GM12878 (cell line): ENCODE results near the gene HOOK2. TPM values are rescaled to one million over a fixed set of nuclear protein-coding genes. Genes with fewer than 3 reads are reported as not detected.

Source experiments
- ATAC-seq: fragments of 200-7000 bp; cut with Tn5 transposase; 3 replicates; pipeline ENCODE4 v1.9.1; 2020; ENCODE audit warnings: mild to moderate bottlenecking, moderate library complexity
- BruUV-seq: library from RNA; stranded (reverse); fragments of 400-500 nt; replicated peaks from 2 replicates; lab custom pipeline; 2021; lab: Mats Ljungman, UMichigan
- CTCF ChIA-PET: fragments of 300-600 bp; sonication (Branson Sonifier 250); formaldehyde crosslinking; extraction: SDS; loops from one replicate; lab custom pipeline; 2021; ENCODE audit warnings: inconsistent platforms; lab: Yijun Ruan, JAX
- POLR2A ChIA-PET: fragments of 350-600 bp; formaldehyde crosslinking; extraction: SDS; loops from one replicate; lab custom pipeline; 2021; ENCODE audit warnings: inconsistent platforms; lab: Charles Lee
- RAD21 ChIA-PET: fragments of 300-600 bp; sonication (Branson Sonifier 250); formaldehyde crosslinking; loops from one replicate; lab custom pipeline; 2023; ENCODE audit warnings: antibody characterized with exemption; ENCODE audit not compliant: unreplicated experiment; lab: Charles Lee
- SMC1A ChIA-PET: fragments of 300-600 bp; sonication (Branson Sonifier 250); formaldehyde crosslinking; loops from one replicate; lab custom pipeline; 2023; ENCODE audit not compliant: unreplicated experiment, uncharacterized antibody; lab: Charles Lee
- DNase-seq: peaks from one replicate; pipeline ENCODE4 v3.0.0-alpha.2; 2011; ENCODE audit warnings: low read depth, low spot score
- FAIRE-seq: peaks from 3 replicates; lab custom pipeline; 2011; peaks lifted over from hg19 to GRCh38; lab: Jason Lieb, UNC
- H2AFZ ChIP-seq: 2 replicates; pipeline ENCODE4 v1.6.0; 2011; ENCODE audit warnings: low read depth, low read length, control low read depth; ENCODE audit not compliant: control insufficient read depth
- H3K27ac ChIP-seq: 2 replicates; pipeline ENCODE4 v1.5.1; 2011; ENCODE audit warnings: control low read depth; ENCODE audit not compliant: control insufficient read depth, insufficient read depth
- H3K27me3 ChIP-seq, 2 experiments: replicated peaks in 1 of 2; 2 replicates each; pipeline versions ENCODE4 v1.6.0 to v1.6.1; 2011; ENCODE audit warnings: low read length in 1 of 2; ENCODE audit not compliant: control insufficient read depth in 2 of 2, insufficient read depth in 2 of 2
- H3K36me3 ChIP-seq, 2 experiments: 2 replicates each; pipeline ENCODE4 v1.5.1; 2011; ENCODE audit warnings: low read length in 1 of 2; ENCODE audit not compliant: control insufficient read depth in 2 of 2, insufficient read depth in 2 of 2
- H3K4me1 ChIP-seq: 2 replicates; pipeline ENCODE4 v1.6.1; 2011; ENCODE audit warnings: mild to moderate bottlenecking, low read length, moderate library complexity, mixed read lengths; ENCODE audit not compliant: control insufficient read depth, insufficient read depth
- H3K4me2 ChIP-seq: 2 replicates; pipeline ENCODE4 v1.6.0; 2011; ENCODE audit warnings: control low read depth; ENCODE audit not compliant: control insufficient read depth, insufficient read depth
- H3K4me3 ChIP-seq: fragments of 200-600 bp; sonication (generic); 2 replicates; pipeline ENCODE4 v1.5.1; 2016
- H3K79me2 ChIP-seq: 2 replicates; pipeline ENCODE4 v1.6.0; 2011; ENCODE audit warnings: low read length; ENCODE audit not compliant: control insufficient read depth, insufficient read depth
- H3K9ac ChIP-seq: 2 replicates; pipeline ENCODE4 v1.8.0; 2011; ENCODE audit warnings: low read length, control low read depth, mixed read lengths; ENCODE audit not compliant: control insufficient read depth, insufficient read depth
- H3K9me3 ChIP-seq: replicated peaks from 3 replicates; pipeline ENCODE4 v1.5.1; 2011; ENCODE audit warnings: mild to moderate bottlenecking, low read length; ENCODE audit not compliant: control insufficient read depth, insufficient read depth
- H4K20me1 ChIP-seq: 2 replicates; pipeline ENCODE4 v1.6.0; 2011; ENCODE audit not compliant: control insufficient read depth, insufficient read depth
- BRCA1 ChIP-seq: IDR thresholded peaks from 2 replicates; pipeline ENCODE4 v1.6.1; 2011; ENCODE audit warnings: low read depth, low read length, improper control_type of control experiment
- CEBPB ChIP-seq, 2 experiments: fragments of 150-350 bp in 1 of 2; IDR thresholded peaks; 2 replicates each; pipeline ENCODE4 v1.6.1; 2012 to 2014; ENCODE audit warnings: low read depth in 2 of 2, low read length in 2 of 2, borderline replicate concordance in 1 of 2, inconsistent platforms in 1 of 2
- CHD4 ChIP-seq: fragments of 200-600 bp; sonication (generic); IDR thresholded peaks from 2 replicates; pipeline ENCODE4 v1.6.1; 2016; ENCODE audit warnings: mild to moderate bottlenecking
- EED ChIP-seq: sonication (generic); IDR thresholded peaks from 2 replicates; pipeline ENCODE4 v1.6.1; 2016; ENCODE audit warnings: antibody characterized with exemption, low read depth
- IKZF2 ChIP-seq, 2 experiments: fragments of 450-650 bp; IDR thresholded peaks; 2 replicates each; pipeline ENCODE4 v1.6.1; 2017; ENCODE audit warnings: mild to moderate bottlenecking in 2 of 2, moderate library complexity in 2 of 2
- KLF5 ChIP-seq: fragments of 450-650 bp; IDR thresholded peaks from 2 replicates; pipeline ENCODE4 v1.6.1; 2014; ENCODE audit warnings: mild to moderate bottlenecking; ENCODE audit not compliant: partially characterized antibody
- NR2F1 ChIP-seq: fragments of 450-650 bp; conservative IDR thresholded peaks from 2 replicates; pipeline ENCODE4 v1.6.1; 2017; ENCODE audit warnings: mild to moderate bottlenecking
- PAX5 ChIP-seq: IDR thresholded peaks from 2 replicates; pipeline ENCODE4 v1.6.1; 2011; ENCODE audit warnings: low read depth, low read length, borderline replicate concordance
- POLR2A ChIP-seq: IDR thresholded peaks from 2 replicates; pipeline ENCODE4 v1.6.1; 2011; ENCODE audit warnings: low read depth, mild to moderate bottlenecking, low read length
- SPI1 ChIP-seq: IDR thresholded peaks from 2 replicates; pipeline ENCODE4 v1.6.1; 2011; ENCODE audit warnings: low read depth, mild to moderate bottlenecking, low read length, moderate library complexity, borderline replicate concordance; ENCODE audit not compliant: insufficient read depth
- WGBS: methylation state at CpG from one replicate; pipeline ENCODE4 v1.1.6; 2016; ENCODE audit warnings: low lambda C conversion rate; ENCODE audit not compliant: insufficient replicate concordance, insufficient coverage; ENCODE audit errors: missing lambda C conversion rate; 5-methylcytosine and 5-hydroxymethylcytosine counted together
- in situ Hi-C: fragments of 300-500 bp; cut with MboI; formaldehyde crosslinking; loops from 9 replicates; pipeline ENCODE4 v1.14.3; 2018; ENCODE audit warnings: mixed read lengths
- intact Hi-C: fragments of 100-400 bp; cut with micrococcal nuclease; formaldehyde crosslinking; loops from one replicate; pipeline ENCODE4 v1.14.2; 2022; ENCODE audit not compliant: unreplicated experiment
- polyA plus RNA-seq, 11 experiments: library from polyadenylated mRNA; depleted of rRNA in 4 of 11; unstranded in 6 of 11; stranded (reverse) in 5 of 11; fragments of >200 nt; fragmentation: Nextera tagmentation in 4 of 11; fragmentation: Illumina TruSeq in 1 of 11; extraction: Ambion mirVana in 4 of 11; extraction: Trizol in 1 of 11; gene quantifications; 1 replicate in 1 of 11; 2 replicates in 10 of 11; pipeline versions ENCODE4 v1.2.1 to v1.2.3, GENCODE V29; 2011 to 2016; ENCODE audit warnings: inconsistent platforms in 2 of 11, missing spikeins in 2 of 11, low read depth in 1 of 11
- total RNA-seq, 4 experiments: library from RNA; depleted of rRNA in 3 of 4; stranded (reverse); fragments of >200 nt in 3 of 4; fragmentation: Illumina TruSeq in 1 of 4; extraction: Trizol in 1 of 4; gene quantifications; 2 replicates each; pipeline versions ENCODE4 v1.2.1 to v1.2.3, GENCODE V29; 2013 to 2021
- TF ChIP-seq, protein P1 (sequence below): fragments of 450-650 bp; IDR thresholded peaks from 2 replicates; pipeline ENCODE4 v1.6.1; 2018; ENCODE audit warnings: mild to moderate bottlenecking, low read depth, moderate library complexity; ENCODE audit not compliant: partially characterized antibody

The HOOK2 gene
- total and polyA plus RNA-seq, 10 of the 15 experiments (the other 5 are each of a cell fraction or from before 2014, with no cell fraction given) = 1.5 to 9.6 (median 6.2) TPM

DNA sequence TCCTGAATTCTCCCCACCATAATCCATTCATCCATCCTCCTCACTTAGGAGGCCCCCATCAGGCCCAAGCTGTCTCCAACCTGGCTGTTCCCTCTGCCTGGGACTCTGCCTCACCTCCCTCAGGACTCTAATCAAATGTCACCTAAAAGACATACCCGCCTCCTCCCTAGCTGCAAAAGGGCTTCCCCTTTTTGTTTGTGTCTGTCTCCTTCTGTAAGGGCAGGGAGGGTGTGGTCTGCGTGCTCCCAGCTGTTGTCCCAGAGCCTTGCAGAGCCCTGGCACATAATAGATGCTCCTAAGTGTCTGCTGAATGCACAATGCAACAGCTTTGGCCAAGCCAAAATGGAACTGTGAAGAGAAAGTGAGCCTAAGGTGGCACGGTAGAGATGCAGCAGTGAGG, 45.3 kb downstream of the HOOK2 start:
- Histone ChIP-seq H3K4me2 (no peak overlapping the region), H3K79me2 (peaks cover 38% of the 10 kb centered on the region), H3K36me3 (peaks cover 25 to 26% of the 10 kb centered on the region in 2 experiments; a peak in 3 of 4 replicates), H3K27me3 (no peaks in the 10 kb centered on the region), H3K27ac (no peak overlapping the region), H3K4me3 (no peak overlapping the region), H4K20me1 (peaks cover 11% of the 10 kb centered on the region), H2AFZ (no peak overlapping the region), H3K4me1 (peaks cover 21% of the 10 kb centered on the region), H3K9me3 (no peaks in the 10 kb centered on the region), H3K9ac (no peak overlapping the region)
- FAIRE-seq (no peak), ATAC-seq (no peak), DNase-seq (no peak)
- in situ Hi-C loops (no loop called here), intact Hi-C loops (no loop called here)
- BruUV-seq = no TSS peak
- ChIA-PET RAD21 (no interaction called here), SMC1A (no interaction called here), CTCF (no interaction called here), POLR2A (interaction anchor here (0.9 kb wide), 1 partner anchor 203 kb away, joined by 3 read pairs; the partner anchor contains the start of gene FARSA)
- WGBS = 50% methylated on average over 3 of the region's 3 CpGs
- TF ChIP-seq, protein P1, sequence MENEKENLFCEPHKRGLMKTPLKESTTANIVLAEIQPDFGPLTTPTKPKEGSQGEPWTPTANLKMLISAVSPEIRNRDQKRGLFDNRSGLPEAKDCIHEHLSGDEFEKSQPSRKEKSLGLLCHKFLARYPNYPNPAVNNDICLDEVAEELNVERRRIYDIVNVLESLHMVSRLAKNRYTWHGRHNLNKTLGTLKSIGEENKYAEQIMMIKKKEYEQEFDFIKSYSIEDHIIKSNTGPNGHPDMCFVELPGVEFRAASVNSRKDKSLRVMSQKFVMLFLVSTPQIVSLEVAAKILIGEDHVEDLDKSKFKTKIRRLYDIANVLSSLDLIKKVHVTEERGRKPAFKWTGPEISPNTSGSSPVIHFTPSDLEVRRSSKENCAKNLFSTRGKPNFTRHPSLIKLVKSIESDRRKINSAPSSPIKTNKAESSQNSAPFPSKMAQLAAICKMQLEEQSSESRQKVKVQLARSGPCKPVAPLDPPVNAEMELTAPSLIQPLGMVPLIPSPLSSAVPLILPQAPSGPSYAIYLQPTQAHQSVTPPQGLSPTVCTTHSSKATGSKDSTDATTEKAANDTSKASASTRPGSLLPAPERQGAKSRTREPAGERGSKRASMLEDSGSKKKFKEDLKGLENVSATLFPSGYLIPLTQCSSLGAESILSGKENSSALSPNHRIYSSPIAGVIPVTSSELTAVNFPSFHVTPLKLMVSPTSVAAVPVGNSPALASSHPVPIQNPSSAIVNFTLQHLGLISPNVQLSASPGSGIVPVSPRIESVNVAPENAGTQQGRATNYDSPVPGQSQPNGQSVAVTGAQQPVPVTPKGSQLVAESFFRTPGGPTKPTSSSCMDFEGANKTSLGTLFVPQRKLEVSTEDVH = no peak
- TF ChIP-seq POLR2A (0 out of 2 replicates have a peak, but pooled peaks have one; percentile 47), EED (no peak), NR2F1 (no peak), SPI1 (peak; percentile 71), PAX5 (0 out of 2 replicates have a peak, but pooled peaks have one; percentile 53), KLF5 (no peak), BRCA1 (no peak), IKZF2 (IDR thresholded peaks at IDR 0.05) (no peak), CHD4 (no peak), CEBPB (IDR thresholded peaks at IDR 0.05; ENCODE audit: borderline replicate concordance in 1 of 2, low read depth in 2 of 2, low read length in 2 of 2) (no peak)
